Left ventricle myocardium superior (tissue), 1 donor: Measurements from ENCODE around the gene CHI3L2. TPM values are rescaled to one million over a fixed set of nuclear protein-coding genes. Genes with fewer than 3 reads are reported as not detected.
"Not testable (repeated sequence)": the region's sequence is repeated elsewhere in the genome, so short reads cannot be mapped to it uniquely, and the experiment has no call there.

Experiments used
- ATAC-seq: fragments of 200-7000 bp; cut with Tn5 transposase; one replicate; pipeline ENCODE4 v1.9.1; 2020; ENCODE audit warnings: mild to moderate bottlenecking, moderate library complexity
- DNase-seq: peaks from one replicate; pipeline ENCODE4 v3.0.0-alpha.2; 2020
- intact Hi-C: fragments of 100-400 bp; cut with micrococcal nuclease; formaldehyde crosslinking; loops from one replicate; pipeline ENCODE4 v1.11.0; 2022
- total RNA-seq: library from RNA; stranded (reverse); fragmentation: NEBNext Ultra II Directional; extraction: Animal tissue kit (Norgen Biotek cat#: 25700); gene quantifications from one replicate; pipeline ENCODE4 v1.2.1, GENCODE V29; 2021
- donor health status: DM: no; HTN: yes; CAD: no; lungs with severe emphysema.

Gene CHI3L2
- total RNA-seq, 1 donor from 2014 or later = 4.7 TPM

DNA sequence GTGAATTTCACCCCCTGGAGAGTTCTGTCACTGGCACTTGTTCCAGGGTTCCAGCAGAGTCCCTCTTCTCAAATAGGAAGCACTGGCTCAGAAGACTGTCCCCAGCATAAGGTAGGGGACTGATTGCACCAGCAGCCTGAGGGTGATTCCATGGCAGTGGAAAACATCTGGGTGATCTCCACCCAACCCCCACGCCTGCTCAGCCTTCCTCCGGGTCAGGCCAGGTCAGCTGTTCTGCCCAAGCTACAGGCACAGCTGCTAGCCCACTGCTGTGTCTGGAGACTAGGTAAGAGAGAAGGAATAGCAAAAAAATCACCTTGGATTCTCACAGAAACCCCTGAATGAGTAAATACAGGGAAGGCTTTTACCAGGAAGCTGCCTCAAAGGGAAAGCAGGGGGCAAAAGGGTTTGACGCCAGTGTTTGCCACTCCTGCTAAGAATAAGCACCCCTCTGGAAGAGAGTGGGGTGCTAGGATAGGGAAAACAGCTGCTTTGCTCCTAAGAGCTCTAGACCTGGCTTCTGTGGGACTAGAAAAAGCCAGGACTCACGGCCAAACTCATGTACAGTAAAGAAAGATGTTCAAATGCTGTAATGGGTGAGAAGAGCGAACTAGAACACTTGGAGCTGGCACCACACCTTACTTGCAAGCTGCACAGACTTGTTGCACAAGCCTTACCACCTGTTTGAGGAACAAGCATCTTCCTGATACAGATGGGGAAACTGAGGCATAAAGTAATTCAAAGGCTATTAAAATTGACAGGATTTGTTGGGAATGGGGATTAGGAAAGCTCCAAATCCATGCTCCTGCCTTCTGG is 26.0 kb upstream of the CHI3L2 start:
- no peak for ATAC-seq
- peak; percentile 37 for DNase-seq
- intact Hi-C loops = no loop called here

DNA sequence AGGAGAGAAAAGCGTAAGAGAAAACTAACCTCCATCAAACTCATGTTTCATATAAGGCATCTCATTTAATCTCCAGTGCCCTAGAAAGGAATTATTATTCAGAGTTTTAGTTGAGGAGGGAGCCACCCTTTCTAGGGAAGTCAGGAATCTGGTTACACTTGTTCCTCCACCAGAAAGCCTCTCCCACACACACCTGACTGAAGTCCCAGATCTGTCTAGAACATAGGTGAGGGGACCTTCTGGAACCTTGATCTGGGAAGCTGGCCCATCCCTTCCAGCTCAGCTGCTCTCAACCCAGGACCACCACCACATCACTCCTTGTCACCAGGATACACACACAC is 25.2 kb upstream of the CHI3L2 start:
- ATAC-seq (no peak), DNase-seq (no peak)
- intact Hi-C loops = no loop called here

DNA sequence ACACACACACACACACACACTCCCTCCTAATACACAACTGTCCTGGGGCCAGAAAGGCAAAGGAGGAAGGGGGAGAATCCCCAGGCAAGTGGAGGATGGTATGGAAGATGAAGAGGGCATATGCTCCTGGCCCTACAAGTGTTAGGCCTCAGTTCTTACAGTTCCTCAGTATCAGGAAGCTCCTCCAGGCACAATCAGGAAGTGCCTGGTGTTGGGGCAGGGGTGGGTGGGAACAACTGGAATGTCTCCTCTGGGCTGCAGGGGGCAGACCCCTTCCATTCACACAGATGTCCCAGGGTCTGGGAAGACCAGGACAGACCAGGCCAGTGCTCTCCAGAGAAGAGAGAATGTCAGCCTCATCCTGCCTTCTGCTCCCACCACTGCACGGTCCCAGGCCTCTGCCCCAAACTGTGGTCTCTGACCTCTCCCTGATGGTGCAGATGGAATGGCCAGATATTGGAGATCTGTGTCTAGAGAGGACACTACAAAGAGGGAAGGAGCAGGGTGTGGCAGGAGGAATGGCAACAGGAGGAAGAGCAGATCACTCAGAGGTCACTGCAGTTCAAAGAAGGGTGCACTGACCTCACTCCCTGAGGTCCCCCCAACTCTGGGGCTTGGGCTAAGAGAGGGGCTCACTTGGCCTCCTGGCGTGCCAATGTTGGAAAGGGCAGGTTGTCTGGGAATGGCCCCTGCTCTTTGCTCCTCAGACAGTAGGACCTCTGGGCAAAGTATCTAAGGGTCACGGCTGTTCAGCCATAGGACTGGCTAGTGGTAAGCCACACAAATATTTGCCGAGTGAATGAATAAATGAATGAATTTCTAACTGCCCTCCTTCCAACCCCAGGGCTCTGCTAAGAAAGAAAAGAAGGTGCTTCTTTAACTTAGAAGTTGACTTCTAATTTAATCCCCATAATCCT is 24.5 kb upstream of the CHI3L2 start:
- DNase-seq (no peak), ATAC-seq (no peak)
- intact Hi-C loops = no loop called here

DNA sequence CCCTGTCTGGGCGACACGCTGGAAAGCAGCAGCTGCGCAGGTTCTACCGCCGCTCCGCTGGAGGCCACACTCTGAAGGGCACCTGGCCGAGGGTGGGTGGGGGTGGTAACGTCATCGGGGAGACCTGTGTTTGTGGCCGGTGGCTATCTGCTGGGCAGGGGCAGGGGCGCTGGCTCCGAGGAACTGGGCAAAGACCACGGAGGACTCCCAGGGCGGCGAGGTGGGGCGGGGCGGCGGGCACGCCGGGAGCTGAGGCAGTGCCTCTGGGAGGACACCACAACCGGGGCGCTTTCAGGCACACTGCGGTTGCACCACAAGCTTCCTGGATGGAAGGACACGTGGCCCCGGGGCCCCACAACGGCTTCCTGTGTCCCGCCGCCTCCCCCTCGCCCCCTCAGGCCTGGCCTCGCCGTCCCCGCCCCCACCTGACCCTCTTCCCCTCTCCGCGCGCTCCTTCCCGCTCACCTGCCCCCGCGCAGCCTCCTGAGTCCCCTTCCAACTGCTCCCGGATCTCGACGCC is 23.8 kb upstream of the CHI3L2 start:
- intact Hi-C loops = no loop called here
- ATAC-seq (peak; percentile 71), DNase-seq (peak; percentile 83)

DNA sequence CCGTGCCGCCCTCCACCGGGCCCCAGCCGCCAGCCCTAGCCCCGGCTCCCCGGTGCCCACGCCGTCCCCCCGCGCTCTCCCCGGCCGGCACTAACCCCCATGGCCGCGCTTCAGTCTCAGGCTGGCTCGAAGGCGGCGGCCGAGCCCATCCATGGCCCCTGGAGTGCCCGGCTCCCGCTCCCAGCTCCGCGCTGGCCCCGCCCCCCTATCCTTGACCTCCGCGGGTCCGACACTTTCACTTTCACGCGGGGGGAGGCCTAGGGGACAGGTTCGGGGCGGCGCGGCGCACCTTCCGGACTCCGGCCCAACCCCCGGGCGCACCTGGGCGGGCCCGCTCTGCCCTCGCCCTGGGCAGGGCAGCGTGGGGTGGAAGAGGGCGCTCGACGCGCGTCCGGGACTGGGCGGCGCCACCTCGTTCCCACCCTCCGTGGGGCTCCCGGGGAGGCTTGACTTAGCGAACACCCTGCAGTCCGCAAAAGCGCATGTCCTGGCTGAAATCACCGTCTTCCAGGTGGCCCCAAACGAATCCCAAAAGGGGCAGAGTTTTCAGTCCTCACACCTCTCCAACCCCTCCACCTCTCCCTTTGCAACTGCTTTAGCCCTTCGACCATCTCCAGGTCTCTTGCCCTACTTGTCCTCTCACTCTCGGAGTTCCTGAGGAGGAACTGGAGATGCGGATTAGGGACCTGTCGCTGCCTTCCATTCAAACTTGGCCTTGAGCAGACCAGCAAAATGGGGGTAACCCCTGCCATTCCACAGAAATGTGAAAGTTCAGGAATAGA is 23.1 kb upstream of the CHI3L2 start:
- DNase-seq (peak; percentile 65), ATAC-seq (peak; percentile 77)
- intact Hi-C loops = no loop called here

DNA sequence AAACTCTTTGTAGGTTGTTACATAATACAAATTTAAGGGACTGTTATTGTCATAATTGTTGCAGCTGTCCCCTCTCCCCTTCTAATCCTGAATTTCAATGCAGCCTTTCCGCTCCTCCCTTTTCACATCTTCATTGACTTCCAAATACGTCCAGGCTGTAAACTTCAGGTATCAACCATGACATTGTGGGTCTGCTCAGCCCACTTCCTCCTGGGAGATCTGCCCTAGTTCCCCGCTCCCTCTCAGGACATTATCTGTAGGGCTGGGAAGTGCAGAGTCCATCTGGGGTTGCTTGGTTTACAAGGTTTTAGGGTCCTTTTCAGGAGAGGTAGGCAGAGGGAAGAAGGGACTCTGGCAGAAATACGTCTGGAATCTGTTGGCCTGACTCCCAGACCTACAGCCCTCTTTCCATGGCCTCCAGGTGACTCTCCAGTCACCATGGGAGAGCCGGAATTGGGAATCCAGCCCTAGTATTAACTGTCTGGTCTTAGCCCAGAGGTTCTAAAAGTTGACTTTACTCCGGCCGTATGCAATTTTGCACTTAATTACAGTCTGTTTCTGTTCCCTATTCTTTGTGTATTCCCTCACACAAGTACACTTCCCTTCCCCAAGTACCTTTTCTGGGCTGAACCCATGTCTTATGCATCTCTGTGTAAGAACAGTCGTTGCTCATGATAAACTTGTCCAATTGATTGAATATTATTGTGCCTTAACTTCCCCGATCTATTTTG is 22.4 kb upstream of the CHI3L2 start:
- DNase-seq = no peak
- ATAC-seq = no peak
- intact Hi-C loops = no loop called here

DNA sequence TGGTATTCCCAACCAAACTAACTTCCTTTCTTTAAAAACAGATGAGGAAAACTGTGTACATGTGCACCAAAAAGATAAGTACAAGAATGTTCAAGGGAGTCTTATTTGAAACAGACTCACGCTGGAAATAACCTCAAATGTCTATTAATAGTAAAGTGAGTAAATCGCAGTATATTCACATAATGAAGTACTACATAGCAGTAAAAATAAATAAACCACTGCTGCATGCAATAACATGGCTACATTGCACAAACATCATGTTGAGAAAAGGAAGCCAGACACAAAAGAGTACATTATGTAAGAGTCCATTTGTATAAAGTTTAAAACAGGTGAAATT is 21.8 kb upstream of the CHI3L2 start:
- no peak for DNase-seq
- ATAC-seq = no peak
- intact Hi-C loops = no loop called here

DNA sequence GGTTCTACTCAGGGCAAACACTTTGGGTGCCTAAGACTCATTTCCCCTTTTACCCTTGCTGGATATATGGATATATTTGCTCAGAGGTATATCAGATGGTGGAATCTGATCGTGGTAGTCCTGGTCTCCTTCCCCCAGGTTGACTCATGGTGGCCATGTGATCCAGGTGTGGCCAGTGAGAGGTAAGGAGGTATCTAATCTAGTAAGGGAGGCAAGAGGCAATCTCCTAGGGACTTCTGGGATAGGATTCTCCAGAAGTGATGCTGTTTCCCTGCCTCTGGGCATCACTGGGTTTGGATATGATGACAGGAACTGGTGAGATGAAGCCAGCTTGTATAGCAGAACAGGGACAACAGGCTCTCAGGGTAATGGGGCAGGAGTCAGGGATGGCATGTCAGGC is 18.6 kb upstream of the CHI3L2 start:
- intact Hi-C loops = no loop called here
- DNase-seq = no peak
- ATAC-seq = no peak

DNA sequence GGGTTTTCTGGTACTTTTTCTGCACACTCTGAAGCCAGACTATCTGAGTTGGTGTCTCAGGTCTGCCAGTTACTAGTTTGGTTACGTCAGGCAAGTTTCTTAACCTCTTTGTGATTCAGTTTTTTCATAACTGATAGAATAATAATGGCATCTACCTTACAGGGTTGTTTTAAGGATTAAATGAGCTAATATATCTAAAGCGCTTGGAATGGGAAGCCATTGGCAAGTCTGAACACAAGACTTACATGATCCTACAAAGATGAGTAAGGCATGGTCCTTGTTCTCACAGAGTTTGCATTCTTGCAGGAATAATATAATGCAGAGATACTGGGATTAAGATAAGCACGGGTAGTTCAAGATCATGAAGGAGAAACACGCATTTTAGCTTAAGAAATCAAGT is 17.9 kb upstream of the CHI3L2 start:
- ATAC-seq = no peak
- intact Hi-C loops = no loop called here
- DNase-seq = no peak

DNA sequence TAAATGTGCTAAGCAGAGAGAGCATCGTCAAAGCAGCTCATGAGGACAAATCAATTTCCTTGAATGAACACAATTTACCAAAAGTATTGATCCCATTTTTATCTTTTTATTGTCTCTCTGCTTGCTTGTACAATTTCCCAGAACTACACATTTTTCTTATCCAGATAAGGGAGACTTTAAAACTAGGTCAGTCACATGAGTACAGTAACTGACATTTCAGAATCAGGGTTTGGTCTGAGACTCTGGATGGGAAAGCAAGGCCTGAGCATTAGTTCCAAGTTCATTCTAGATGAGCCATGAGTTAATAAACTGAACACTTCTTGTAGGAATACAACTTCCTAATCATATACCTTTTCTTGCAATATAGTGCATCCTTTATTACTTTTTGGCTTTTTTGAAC is 15.6 kb upstream of the CHI3L2 start:
- DNase-seq = no peak
- intact Hi-C loops = no loop called here
- no peak for ATAC-seq

DNA sequence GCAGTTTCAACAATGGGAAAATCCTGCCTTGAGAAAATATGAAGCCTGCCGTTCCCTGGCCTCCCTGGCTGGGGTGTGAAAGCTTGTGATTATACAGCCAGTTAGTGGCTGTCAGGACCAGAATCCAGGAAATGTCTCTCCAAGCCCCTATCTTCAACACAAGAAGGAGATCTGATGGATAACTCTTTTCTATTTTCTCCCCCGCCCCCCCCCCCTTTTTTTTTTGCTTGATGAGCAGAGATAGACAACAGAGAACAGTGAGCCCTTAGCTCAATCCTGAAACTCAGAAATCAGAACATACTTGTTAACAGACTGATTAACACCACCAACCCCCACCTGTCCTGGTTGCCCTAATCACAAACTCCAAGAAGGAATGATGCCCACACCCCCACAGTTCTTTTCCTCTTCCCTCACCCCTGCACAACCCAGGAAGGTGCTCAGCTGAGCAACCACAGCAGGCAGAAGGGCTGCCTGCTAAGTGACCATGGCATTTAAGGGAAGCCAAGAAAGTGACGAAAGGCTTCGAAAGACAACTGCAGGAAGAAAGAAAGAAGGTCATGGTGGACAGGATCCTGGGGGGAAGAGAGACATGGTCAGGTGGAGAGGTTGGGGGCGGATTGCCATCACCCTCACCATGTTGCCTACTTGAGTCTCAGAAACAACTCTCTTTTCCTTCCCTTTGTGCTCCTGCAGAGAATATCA is 14.7 kb upstream of the CHI3L2 start:
- ATAC-seq (no peak), DNase-seq (no peak)
- intact Hi-C loops = no loop called here

DNA sequence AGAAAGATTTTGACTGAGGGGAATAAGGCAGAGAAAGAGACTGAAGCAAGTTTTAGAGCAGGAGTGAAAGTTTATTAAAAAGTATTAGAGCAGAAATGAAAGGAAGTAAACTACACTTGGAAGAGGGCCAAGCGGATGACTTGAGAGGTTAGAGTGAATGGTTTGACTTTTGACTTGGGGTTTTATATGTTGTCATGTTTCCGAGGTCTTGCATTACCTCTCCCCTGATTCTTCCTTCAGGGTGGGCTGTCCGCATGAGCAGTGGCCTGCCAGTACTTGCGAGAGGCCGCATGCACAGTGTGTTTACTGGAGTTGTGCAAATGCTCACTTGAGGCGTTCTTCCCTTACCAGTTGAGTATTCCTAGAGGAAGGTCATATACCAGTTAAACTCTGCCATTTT is 14.1 kb upstream of the CHI3L2 start:
- no peak for ATAC-seq
- intact Hi-C loops = no loop called here
- DNase-seq = no peak

DNA sequence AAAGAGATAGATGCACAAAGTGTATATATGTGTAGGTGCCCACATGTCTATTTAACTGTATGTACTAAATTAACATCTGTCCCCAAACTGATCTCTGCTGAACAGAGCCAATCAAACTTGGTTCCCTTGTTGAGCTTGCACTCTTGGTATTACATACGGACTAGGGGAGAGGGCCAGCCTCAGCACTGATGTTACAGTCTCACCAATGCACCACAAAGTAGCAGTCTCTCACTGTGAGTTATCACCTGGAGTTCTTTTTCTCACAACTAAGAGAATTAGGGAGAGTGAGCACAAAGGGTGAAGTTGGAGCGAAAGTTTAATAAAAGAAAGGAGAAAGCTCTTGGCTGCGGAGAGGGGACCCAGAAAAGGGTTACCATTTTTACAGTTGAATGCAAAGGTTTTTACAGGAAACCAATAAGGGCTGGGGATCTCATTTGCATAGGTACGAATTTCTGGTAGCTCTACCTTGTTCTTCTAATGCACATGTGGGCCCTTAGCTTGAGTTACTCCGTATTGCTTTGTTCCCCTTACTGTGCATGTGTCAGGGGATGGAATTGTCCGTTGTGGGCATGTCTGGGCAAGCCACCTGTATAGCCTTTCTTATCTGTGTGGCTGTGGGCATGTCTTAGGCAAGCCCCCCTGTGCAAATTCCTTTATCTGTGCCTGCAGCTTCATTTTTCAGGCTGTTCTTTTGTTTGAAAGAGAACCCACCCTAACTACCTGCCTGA is 13.3 kb upstream of the CHI3L2 start:
- ATAC-seq = no peak
- no peak for DNase-seq
- intact Hi-C loops = no loop called here

DNA sequence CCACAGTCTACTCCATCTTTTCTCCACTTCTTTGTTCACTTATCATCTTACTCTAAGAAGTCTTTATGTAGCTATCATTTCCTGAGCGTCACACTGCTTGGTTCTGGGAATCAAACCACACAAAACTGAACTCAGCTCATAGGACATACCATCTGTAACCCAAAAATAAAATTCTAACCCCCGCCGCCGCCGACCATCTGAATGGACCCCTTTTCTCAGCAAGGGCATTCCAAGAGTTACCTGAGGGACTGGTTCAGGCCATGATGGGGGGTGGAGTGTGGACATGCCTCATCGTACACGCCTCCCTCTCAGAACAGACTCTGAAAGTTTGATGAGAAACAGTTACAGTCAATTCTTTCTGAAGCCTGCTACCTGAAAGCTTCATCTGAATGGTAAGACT is 12.6 kb upstream of the CHI3L2 start:
- no peak for DNase-seq
- ATAC-seq = no peak
- intact Hi-C loops = no loop called here

DNA sequence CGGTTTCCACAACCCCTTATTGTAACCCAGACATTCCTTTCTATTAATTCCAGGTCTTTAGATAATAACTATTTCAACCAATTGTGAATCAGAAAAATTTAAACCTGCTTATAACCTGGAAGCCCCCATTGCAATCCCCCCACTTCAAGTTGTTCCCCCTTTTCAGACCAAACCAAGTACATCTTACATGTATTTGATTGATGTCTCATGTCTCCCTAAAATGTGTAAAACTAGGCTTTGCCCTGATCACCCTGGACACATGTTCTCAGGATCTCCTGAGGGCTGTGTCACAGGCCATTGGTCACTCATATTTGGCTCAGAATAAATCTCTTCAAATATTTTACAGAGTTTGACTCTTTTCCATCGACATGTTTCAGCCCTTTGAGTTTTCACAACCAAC is 12.2 kb upstream of the CHI3L2 start:
- intact Hi-C loops, ATAC-seq, DNase-seq: not testable (repeated sequence)

DNA sequence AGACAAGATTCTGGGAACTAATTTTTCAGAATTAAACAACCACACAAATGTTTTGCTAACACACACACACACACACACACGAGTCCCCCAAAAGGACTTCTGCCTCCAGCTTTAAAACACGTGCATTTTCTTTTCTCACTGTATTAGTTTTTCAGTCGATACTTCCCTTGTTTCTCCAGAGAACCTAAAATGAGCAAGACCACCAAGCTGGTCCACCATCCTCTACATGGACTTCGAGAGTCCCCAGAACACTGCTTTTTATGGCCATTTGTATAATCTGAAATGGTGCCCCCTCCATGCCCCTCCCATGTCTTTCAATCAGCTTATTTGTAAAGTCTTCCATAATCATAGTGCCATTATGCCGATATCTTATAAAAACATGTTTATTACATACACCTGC is 10.8 kb upstream of the CHI3L2 start:
- intact Hi-C loops = no loop called here
- DNase-seq (no peak), ATAC-seq (no peak)

DNA sequence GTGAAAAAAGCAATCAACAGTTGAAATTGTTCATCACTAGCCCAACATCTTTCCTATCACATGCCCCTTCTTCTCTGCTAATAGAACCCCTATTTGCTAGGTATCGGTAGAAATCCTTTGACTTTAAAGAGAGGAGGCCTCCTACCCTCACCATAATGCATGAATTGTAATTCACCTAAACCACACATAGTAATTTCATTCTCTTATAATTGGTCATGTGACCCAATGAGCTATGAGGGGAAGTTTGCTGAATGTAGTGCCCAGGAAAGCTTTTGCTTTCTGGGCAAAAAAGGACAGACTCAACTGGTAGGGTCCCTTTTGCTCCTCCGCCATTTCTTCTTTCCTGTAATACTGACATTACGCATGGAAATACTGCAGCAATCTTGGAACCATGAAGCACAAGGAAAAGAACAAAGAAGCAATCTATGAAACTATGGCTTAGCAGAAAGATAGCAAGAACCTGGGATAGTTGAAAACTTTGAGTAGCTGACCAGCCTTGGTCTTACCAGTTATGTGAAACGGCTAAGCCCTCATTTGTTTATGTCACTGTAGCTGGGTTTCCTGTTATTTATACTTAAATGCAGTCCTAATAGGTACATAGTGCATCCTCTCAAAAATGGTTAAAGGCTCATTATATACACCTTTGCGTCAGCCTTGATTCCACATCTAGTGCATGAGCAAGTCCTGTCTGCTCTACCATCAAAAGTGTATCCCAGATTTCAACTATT is 10.2 kb upstream of the CHI3L2 start:
- intact Hi-C loops = no loop called here
- no peak for ATAC-seq
- DNase-seq = no peak
